ENCODE results near the gene ZBTB42. TPM values are rescaled to one million over a fixed set of nuclear protein-coding genes. Genes with fewer than 3 reads are reported as not detected.

ZBTB42 gene
- total RNA-seq, 1 experiment from 2014 or later: 6.1 TPM

- Mint-ChIP-seq H3K27me3 (ENCODE audit: low read depth) (peaks cover 7% of the 10 kb centered on the region), H3K27ac (peak overlapping the region in 1 of 3 experiments; percentile 96; a peak in 3 of 7 replicates), H3K36me3 (ENCODE audit: insufficient read depth in 1 of 3, low read depth in 3 of 3) (peaks cover 15 to 46% (median 34%) of the 10 kb centered on the region in 3 experiments; a peak in 6 of 7 replicates), H3K4me3 (peak overlapping the region; percentile 87 to 90), H3K4me1 (peaks cover 18 to 19% of the 10 kb centered on the region in 2 experiments), H3K9me3 (peaks cover 13 to 19% of the 10 kb centered on the region in 2 experiments)
- Histone ChIP-seq H3K9ac (ENCODE audit: extremely low read depth, insufficient read length, low read length) (no peak overlapping the region), H4K20me1 (ENCODE audit: control insufficient read depth, insufficient read depth, insufficient read length) (no peaks in the 10 kb centered on the region), H3K4ac (ENCODE audit: low read depth, low read length) (no peak overlapping the region), H2BK20ac (ENCODE audit: low read depth, low read length, poor library complexity, severe bottlenecking) (no peak overlapping the region), H3K79me2 (ENCODE audit: insufficient read depth, low read length) (peaks cover 16% of the 10 kb centered on the region; the same call in 1 of the 2 replicates), H2BK12ac (ENCODE audit: insufficient read length, low read depth, low read length) (no peak overlapping the region), H2AFZ (ENCODE audit: low read length) (no peak overlapping the region), H2AK5ac (ENCODE audit: insufficient read length, low read length) (no peak overlapping the region), H3K23ac (ENCODE audit: insufficient read length, low read depth, low read length) (no peak overlapping the region), H3K27me3 (ENCODE audit: insufficient read depth, low read length) (no peaks in the 10 kb centered on the region), H3K79me1 (ENCODE audit: insufficient read depth, low read depth, low read length, poor library complexity, severe bottlenecking) (no peaks in the 10 kb centered on the region), H2BK5ac (ENCODE audit: insufficient read length, low read length) (no peak overlapping the region), H4K5ac (ENCODE audit: insufficient read length, low read depth, low read length) (no peak overlapping the region), H3K27ac (ENCODE audit: insufficient read length, low read depth, low read length) (no peak overlapping the region), H4K91ac (ENCODE audit: insufficient read length, low read depth, low read length) (no peak overlapping the region), H3K4me1 (ENCODE audit: insufficient read depth, low read length) (no peaks in the 10 kb centered on the region; the same call in 1 of the 2 replicates), H3K14ac (ENCODE audit: insufficient read depth, low read length) (no peak overlapping the region), H2BK15ac (ENCODE audit: low read depth, low read length) (no peak overlapping the region), H3T11ph (ENCODE audit: low read length) (no peak overlapping the region), H3K56ac (ENCODE audit: insufficient read length, low read depth, low read length) (no peak overlapping the region), H3K4me2 (ENCODE audit: insufficient read depth, insufficient read length, low read length) (peak overlapping the region; percentile 47), H4K8ac (replicated peaks; ENCODE audit: insufficient read length, low read depth, low read length) (no peak overlapping the region), H3K9me3 (ENCODE audit: control insufficient read depth, low read depth, low read length) (peaks cover 6% of the 10 kb centered on the region), H2BK120ac (ENCODE audit: low read depth, low read length, poor library complexity, severe bottlenecking) (no peak overlapping the region), H3K23me2 (ENCODE audit: insufficient read length, low read depth, low read length, poor library complexity, severe bottlenecking) (peaks cover 12% of the 10 kb centered on the region), H3K18ac (ENCODE audit: insufficient read length, low read depth, low read length) (peak overlapping the region; percentile 76)
- TF ChIP-seq CTCF (conservative IDR thresholded peaks at IDR 0.05): no peak
- WGBS (ENCODE audit: extremely low coverage, insufficient read length, low lambda C conversion rate): no CpG with 5 or more reads among the region's 21 CpGs
- no peak for DNase-seq
Measured at GRCh38 chr14:104752423-104752734, 48.5 kb upstream of the ZBTB42 start.
